Activated CD4-positive, alpha-beta memory T cell treated with anti-CD3 and anti-CD28 coated beads for 36 hours (primary cell): ENCODE data around the gene ABCA5. TPM values are rescaled to one million over a fixed set of nuclear protein-coding genes. Genes with fewer than 3 reads are reported as not detected.
"Not testable (repeated sequence)": the region's sequence is repeated elsewhere in the genome, so short reads cannot be mapped to it uniquely, and the experiment has no call there.

Experiments used
- CTCF ChIA-PET: fragments of 350-600 bp; sonication (Branson Sonifier 250); formaldehyde crosslinking; loops from one replicate; lab custom pipeline; 2021; ENCODE audit warnings: antibody characterized with exemption, inconsistent platforms; lab: Charles Lee
- POLR2A ChIA-PET: fragments of 350-600 bp; sonication (Branson Sonifier 250); formaldehyde crosslinking; loops from one replicate; lab custom pipeline; 2021; ENCODE audit warnings: antibody characterized with exemption; lab: Charles Lee
- DNase-seq: peaks from one replicate; pipeline ENCODE4 v3.0.0-alpha.2; 2020
- H3K27ac Mint-ChIP-seq: one replicate; pipeline ENCODE4 v1.8.0; 2021; ENCODE audit warnings: mixed read lengths
- H3K27me3 Mint-ChIP-seq: one replicate; pipeline ENCODE4 v1.8.0; 2021; ENCODE audit warnings: mixed read lengths
- H3K36me3 Mint-ChIP-seq: one replicate; pipeline ENCODE4 v1.8.0; 2021; ENCODE audit warnings: mixed read lengths
- H3K4me1 Mint-ChIP-seq: one replicate; pipeline ENCODE4 v1.8.0; 2021; ENCODE audit warnings: low read depth, mixed read lengths
- H3K4me3 Mint-ChIP-seq: one replicate; pipeline ENCODE4 v1.8.0; 2021; ENCODE audit warnings: mild to moderate bottlenecking, mixed read lengths
- H3K9me3 Mint-ChIP-seq: one replicate; pipeline ENCODE4 v1.8.0; 2021; ENCODE audit warnings: mixed read lengths
- intact Hi-C: fragments of 100-400 bp; cut with micrococcal nuclease; formaldehyde crosslinking; loops from one replicate; pipeline ENCODE4 v1.15.1; 2023
- total RNA-seq, 2 experiments: library from RNA; stranded (reverse); gene quantifications; one replicate each; pipeline ENCODE4 v1.2.3, GENCODE V29; 2021

ABCA5 gene
- total RNA-seq, 2 experiments from 2014 or later, result 12.8 to 13.0 TPM

DNA sequence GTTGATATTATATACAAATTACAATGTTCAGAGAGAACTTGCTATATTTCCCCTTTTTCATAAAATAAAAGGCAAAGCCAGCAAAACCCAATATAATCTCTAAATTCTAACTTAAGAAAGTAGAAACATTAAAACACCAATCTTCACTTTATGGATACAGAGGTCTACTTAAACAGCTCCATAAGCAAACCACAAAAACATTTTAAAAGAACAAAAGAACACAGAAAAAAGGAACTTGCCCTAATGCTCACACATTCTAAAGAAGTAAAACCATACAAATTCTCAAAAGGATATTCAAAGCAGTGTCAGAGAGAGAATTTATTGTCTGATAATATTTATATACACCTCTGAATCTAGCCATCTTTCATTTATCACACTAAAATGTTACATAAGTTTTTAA is 98.9 kb downstream of the ABCA5 start:
- intact Hi-C loops, result no loop called here
- no peaks in the 10 kb centered on the region for H3K4me1 Mint-ChIP-seq
- no peak overlapping the region for H3K4me3 Mint-ChIP-seq
- H3K27me3 Mint-ChIP-seq, result no peaks in the 10 kb centered on the region
- H3K36me3 Mint-ChIP-seq, result no peaks in the 10 kb centered on the region
- no peak overlapping the region for H3K27ac Mint-ChIP-seq
- DNase-seq, result no peak
- ChIA-PET CTCF (interaction anchor here (1.3 kb wide), 1 partner anchor 449 kb away, joined by 3 read pairs; no protein-coding TSS in a partner anchor), POLR2A (no interaction called here)
- peaks cover 15% of the 10 kb centered on the region for H3K9me3 Mint-ChIP-seq

- ChIA-PET CTCF (interaction anchor here (1.3 kb wide), 1 partner anchor 449 kb away, joined by 3 read pairs; no protein-coding TSS in a partner anchor), POLR2A (no interaction called here)
- intact Hi-C loops, result no loop called here
- Mint-ChIP-seq H3K36me3 (no peaks in the 10 kb centered on the region), H3K27me3 (no peaks in the 10 kb centered on the region), H3K27ac (no peak overlapping the region), H3K4me1 (no peaks in the 10 kb centered on the region), H3K4me3 (no peak overlapping the region), H3K9me3 (peaks cover 10% of the 10 kb centered on the region)
- DNase-seq, result no peak
Measured at GRCh38 chr17:69227541-69227940, 99.4 kb downstream of the ABCA5 start.

DNA sequence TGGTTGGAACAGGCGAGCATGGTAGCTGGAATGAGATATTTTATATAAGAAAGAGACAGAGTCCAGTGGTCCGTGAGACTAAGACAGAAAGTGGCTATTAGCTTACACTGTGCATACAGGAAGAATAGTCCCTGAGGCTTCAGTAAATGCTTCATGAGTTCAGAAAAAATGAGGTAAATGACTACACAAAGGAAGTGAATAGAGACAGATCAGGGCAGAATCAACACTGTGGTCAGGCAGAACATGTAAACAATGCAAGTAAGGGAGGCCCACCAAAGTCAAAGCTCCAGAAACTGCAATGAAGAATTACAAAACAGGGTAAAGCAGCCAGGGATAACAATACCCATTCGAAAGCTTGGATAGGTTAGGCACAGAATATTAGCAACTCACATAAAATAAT is 103.1 kb downstream of the ABCA5 start:
- no peak overlapping the region for H3K4me3 Mint-ChIP-seq
- no peaks in the 10 kb centered on the region for H3K4me1 Mint-ChIP-seq
- DNase-seq, result no peak
- no peaks in the 10 kb centered on the region for H3K27me3 Mint-ChIP-seq
- H3K36me3 Mint-ChIP-seq, result peaks cover 6% of the 10 kb centered on the region
- H3K9me3 Mint-ChIP-seq, result no peaks in the 10 kb centered on the region
- no peak overlapping the region for H3K27ac Mint-ChIP-seq
- intact Hi-C loops, result no loop called here
- ChIA-PET POLR2A (no interaction called here), CTCF (interaction anchor here (1.1 kb wide), 1 partner anchor 9 kb away, joined by 5 read pairs; no protein-coding TSS in a partner anchor)

DNA sequence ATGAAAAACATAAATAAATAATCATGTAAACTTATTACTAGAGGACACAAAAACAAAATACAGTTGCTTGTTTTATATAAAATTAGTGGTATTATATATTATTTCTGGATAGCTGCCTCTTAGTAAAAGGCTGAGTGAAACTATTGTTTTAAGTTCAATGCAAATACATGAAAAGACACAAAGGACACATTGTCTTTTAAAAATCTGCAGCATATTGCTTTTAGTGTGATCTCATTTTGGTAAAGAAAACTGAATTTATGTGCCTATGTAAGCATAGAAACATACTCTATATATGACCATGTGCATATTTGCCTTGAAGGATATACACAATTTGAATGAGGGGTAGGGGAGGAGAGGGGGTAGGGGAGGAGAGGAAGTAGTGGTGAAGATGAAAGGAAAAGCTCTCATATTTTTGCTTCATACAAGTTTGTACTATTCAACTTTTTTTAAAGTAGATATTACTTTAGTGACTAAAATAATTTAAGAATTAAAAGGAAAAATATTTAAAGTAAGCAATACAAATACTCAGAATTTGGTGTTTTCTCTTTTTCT is 104.2 kb downstream of the ABCA5 start:
- ChIA-PET CTCF (interaction anchor here (1.1 kb wide), 1 partner anchor 10 kb away, joined by 5 read pairs; no protein-coding TSS in a partner anchor), POLR2A (no interaction called here)
- Mint-ChIP-seq H3K27ac (no peak overlapping the region), H3K27me3 (no peaks in the 10 kb centered on the region), H3K36me3 (peaks cover 6% of the 10 kb centered on the region), H3K4me1 (no peaks in the 10 kb centered on the region), H3K4me3 (no peak overlapping the region), H3K9me3 (no peaks in the 10 kb centered on the region)
- intact Hi-C loops, result no loop called here
- no peak for DNase-seq

GRCh38 chr17:69220098-69220497 is 106.8 kb downstream of the ABCA5 start:
- Mint-ChIP-seq H3K9me3 (no peaks in the 10 kb centered on the region), H3K36me3 (peaks cover 6% of the 10 kb centered on the region), H3K4me1 (no peaks in the 10 kb centered on the region), H3K4me3 (no peak overlapping the region), H3K27ac (no peak overlapping the region), H3K27me3 (no peaks in the 10 kb centered on the region)
- POLR2A ChIA-PET, result no interaction called here
- CTCF ChIA-PET, result interaction anchor here (1.5 kb wide), 1 partner anchor 19 kb away, joined by 5 read pairs; no protein-coding TSS in a partner anchor
- DNase-seq, result no peak
- intact Hi-C loops, result no loop called here

DNA sequence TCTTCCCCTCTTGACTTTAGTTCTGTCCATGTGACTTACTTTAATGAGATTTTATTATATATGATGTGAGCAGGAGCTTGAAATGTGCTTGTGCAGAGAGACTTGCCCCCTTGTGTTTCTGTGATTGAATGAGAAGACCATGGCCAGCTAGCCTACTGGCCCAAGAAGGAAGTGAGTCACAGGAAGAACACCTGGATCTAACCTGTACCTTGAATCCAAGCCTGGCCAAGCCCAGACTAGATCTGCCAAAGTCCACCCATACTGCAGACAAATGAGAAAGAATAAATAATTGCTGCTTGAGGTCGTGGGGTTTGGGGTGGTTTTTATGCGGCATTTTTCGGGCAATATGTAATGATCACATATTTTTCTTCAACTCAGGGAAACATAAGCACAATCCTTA is 107.9 kb downstream of the ABCA5 start:
- POLR2A ChIA-PET, result no interaction called here
- intact Hi-C loops, result no loop called here
- Mint-ChIP-seq H3K9me3 (no peaks in the 10 kb centered on the region), H3K27ac (no peak overlapping the region), H3K4me1 (no peaks in the 10 kb centered on the region), H3K4me3 (no peak overlapping the region), H3K36me3 (peaks cover 6% of the 10 kb centered on the region), H3K27me3 (no peaks in the 10 kb centered on the region)
- no peak for DNase-seq
- CTCF ChIA-PET, result no interaction called here

DNA sequence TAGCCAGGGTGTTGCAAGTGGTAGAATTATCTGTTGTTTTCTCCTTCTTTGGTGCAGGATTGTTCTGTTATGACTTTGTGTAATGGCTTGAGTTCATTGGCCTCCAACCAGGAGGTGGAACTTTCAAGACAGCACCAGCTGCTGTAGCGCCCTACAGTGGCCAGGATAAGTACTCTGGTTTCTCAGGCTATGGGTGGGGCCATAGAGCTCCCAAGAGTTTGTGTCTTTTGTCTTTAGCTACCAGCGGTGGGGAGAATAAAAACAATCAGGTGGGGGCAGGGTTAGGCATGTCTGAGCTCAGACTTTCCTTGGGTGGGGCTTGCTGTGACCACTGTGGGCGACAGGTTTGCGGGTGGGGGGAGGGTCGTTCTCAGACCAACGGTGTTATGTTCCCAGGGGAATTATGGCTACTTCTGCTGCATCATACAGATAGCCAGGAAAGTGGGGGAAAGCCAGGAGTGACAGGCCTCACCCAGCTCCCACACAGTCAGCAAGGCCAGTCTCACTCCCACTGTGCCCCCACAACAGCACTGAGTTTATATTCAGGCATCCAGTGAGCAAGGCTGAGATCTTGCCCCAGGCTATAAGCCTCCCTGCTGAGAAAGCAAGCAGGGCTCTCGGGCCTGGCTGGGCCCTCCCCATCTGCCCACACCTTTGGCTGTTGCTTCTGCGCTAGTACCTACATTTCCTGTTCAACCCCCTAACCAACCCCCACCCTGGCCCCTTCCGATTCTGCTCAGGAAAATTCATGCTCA is 113.7 kb downstream of the ABCA5 start:
- Mint-ChIP-seq H3K27ac (no peak overlapping the region), H3K27me3 (no peaks in the 10 kb centered on the region), H3K4me1 (no peaks in the 10 kb centered on the region), H3K36me3 (peaks cover 8% of the 10 kb centered on the region), H3K9me3 (no peaks in the 10 kb centered on the region), H3K4me3 (no peak overlapping the region)
- intact Hi-C loops, result no loop called here
- CTCF ChIA-PET, result interaction anchor here (0.6 kb wide), 2 partner anchors 13 to 1339 kb away, joined by 3 read pairs; no protein-coding TSS in a partner anchor
- POLR2A ChIA-PET, result interaction anchor here (0.6 kb wide), 2 partner anchors 9 to 377 kb away, joined by 3 to 6 read pairs; no protein-coding TSS in a partner anchor
- no peak for DNase-seq

GRCh38 chr17:69208640-69209039 is 118.3 kb downstream of the ABCA5 start:
- Mint-ChIP-seq H3K27ac (no peak overlapping the region), H3K36me3 (peaks cover 6% of the 10 kb centered on the region), H3K4me3 (no peak overlapping the region), H3K9me3 (no peaks in the 10 kb centered on the region), H3K4me1 (no peaks in the 10 kb centered on the region), H3K27me3 (no peaks in the 10 kb centered on the region)
- intact Hi-C loops, result no loop called here
- CTCF ChIA-PET, result no interaction called here
- no peak for DNase-seq
- POLR2A ChIA-PET, result no interaction called here

DNA sequence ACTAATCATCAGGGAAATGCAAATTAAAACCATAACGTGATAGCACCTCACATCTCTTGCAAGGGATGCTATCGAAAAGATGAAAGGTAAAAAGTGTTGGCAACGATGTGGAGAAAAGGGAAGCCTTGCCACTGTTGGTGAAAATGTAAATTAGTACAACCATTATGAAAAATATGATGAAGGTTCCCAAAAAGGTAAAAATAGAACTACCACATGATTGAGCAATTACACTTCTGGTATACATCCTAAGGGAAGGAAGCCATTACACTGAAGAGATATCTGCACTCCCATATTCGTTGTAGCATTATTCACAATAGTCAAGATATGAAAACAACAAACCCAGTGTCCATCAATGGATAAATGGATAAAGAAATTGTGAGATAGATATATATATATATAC is 119.8 kb downstream of the ABCA5 start:
- Mint-ChIP-seq H3K9me3 (no peaks in the 10 kb centered on the region), H3K4me1 (no peaks in the 10 kb centered on the region)
- CTCF ChIA-PET, result no interaction called here

GRCh38 chr17:69198238-69198637 is 128.7 kb downstream of the ABCA5 start:
- Mint-ChIP-seq H3K4me1 (no peaks in the 10 kb centered on the region), H3K36me3 (no peaks in the 10 kb centered on the region), H3K4me3 (no peak overlapping the region), H3K27ac (no peak overlapping the region), H3K9me3 (peaks cover 2% of the 10 kb centered on the region), H3K27me3 (no peaks in the 10 kb centered on the region)
- intact Hi-C loops, result no loop called here
- ChIA-PET CTCF (no interaction called here), POLR2A (no interaction called here)
- DNase-seq, result no peak

More for the DNA sequence above, 119.8 kb downstream of the ABCA5 start:
- no peak for DNase-seq
- intact Hi-C loops, result no loop called here
- Mint-ChIP-seq H3K4me3 (no peak overlapping the region), H3K27ac (no peak overlapping the region), H3K36me3 (no peaks in the 10 kb centered on the region), H3K27me3 (no peaks in the 10 kb centered on the region)
- POLR2A ChIA-PET, result interaction anchor here (0.5 kb wide), 1 partner anchor 290 kb away, joined by 4 read pairs; no protein-coding TSS in a partner anchor

DNA sequence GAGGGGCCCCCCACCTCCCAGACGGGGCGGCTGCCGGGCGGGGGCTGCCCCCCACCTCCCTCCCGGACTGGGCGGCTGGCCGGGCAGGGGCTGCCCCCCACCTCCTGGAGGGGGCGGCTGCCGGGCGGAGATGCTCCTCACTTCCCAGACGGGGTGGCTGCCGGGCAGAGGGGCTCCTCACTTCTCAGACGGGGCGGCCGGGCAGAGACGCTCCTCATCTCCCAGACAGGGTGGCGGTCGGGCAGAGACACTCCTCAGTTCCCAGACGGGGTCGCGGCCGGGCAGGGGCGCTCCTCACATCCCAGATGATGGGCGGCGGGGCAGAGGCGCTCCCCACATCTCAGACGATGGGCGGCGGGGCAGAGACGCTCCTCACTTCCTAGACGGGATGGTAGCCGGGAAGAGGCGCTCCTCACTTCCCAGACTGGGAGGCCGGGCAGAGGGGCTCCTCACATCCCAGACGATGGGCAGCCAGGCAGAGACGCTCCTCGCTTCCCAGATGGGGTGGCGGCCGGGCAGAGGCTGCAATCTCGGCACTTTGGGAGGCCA is 130.8 kb downstream of the ABCA5 start:
- POLR2A ChIA-PET, H3K4me1 Mint-ChIP-seq, CTCF ChIA-PET, intact Hi-C loops, H3K27me3 Mint-ChIP-seq, H3K36me3 Mint-ChIP-seq, H3K27ac Mint-ChIP-seq, H3K9me3 Mint-ChIP-seq, DNase-seq, H3K4me3 Mint-ChIP-seq: not testable (repeated sequence)
